Right lobe of liver (tissue), 4 donors: ENCODE measurements around the gene FOXK2.

Experiments used
- POLR2A ChIP-seq: fragments of 450-650 bp; IDR thresholded peaks from one replicate; pipeline ENCODE4 v1.6.1; 2017; ENCODE audit warnings: antibody characterized with exemption, mild to moderate bottlenecking
- TF ChIP-seq, protein P1 (sequence below), 4 donors: fragments of 200-600 bp in 3 of 4; fragments of 450-650 bp in 1 of 4; IDR thresholded peaks; one replicate each; pipeline versions ENCODE4 v1.5.1 to v1.8.0; 2016 to 2022; ENCODE audit warnings: antibody characterized with exemption in 4 of 4, mild to moderate bottlenecking in 2 of 4
- donor health status: DM: no; HTN: no; CAD: no.
- donor health status: DM: no; HTN: no; CAD: no.
- donor health status: DM: no; HTN: yes; CAD: no.

- TF ChIP-seq, protein P1, sequence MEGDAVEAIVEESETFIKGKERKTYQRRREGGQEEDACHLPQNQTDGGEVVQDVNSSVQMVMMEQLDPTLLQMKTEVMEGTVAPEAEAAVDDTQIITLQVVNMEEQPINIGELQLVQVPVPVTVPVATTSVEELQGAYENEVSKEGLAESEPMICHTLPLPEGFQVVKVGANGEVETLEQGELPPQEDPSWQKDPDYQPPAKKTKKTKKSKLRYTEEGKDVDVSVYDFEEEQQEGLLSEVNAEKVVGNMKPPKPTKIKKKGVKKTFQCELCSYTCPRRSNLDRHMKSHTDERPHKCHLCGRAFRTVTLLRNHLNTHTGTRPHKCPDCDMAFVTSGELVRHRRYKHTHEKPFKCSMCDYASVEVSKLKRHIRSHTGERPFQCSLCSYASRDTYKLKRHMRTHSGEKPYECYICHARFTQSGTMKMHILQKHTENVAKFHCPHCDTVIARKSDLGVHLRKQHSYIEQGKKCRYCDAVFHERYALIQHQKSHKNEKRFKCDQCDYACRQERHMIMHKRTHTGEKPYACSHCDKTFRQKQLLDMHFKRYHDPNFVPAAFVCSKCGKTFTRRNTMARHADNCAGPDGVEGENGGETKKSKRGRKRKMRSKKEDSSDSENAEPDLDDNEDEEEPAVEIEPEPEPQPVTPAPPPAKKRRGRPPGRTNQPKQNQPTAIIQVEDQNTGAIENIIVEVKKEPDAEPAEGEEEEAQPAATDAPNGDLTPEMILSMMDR (IDR thresholded peaks at IDR 0.05): no peak
- no peak for TF ChIP-seq POLR2A
These were observed 110.2 kb downstream of the FOXK2 start for GRCh38 chr17:82629748-82630147.
